Measurements from ENCODE around the gene RAPGEF2. TPM values are rescaled to one million over a fixed set of nuclear protein-coding genes. Genes with fewer than 3 reads are reported as not detected.

The RAPGEF2 gene
- total and polyA plus RNA-seq, 2 donors from 2014 or later, result 6.9 to 50.6 TPM

DNA sequence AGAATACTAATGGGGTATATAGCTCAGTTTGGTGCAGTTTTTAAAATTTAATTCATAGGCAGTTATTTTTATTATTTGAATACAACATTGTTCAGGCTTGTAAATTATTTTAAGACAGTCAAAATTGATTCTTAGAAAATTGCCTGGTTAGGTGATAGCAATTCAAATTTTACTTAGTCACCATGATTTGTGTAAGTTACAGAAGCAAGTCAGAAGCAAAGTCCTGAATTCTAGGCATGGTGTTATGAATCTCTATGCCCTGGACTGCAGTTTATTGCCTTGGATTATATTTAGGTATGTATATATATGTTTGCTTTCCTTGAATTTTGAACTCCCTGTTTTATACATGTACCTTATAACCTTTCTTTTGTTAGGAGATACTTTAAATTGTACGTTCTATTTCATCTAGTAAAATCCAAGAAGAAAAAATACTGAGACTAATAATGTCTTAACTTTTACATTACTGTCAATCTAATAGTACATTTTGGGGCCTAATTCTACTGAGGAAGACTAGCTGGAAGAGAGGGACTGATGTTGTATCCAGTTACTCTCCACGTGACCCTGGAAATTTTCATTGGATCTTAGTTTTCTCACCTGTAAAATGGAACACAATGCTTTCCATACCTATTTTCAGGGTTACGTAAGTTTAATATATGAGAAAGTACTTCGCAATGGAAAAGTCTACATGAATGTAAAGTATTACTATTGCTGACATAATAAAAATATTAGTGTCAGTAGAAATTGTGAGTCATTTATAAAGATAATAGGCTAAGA lies 25.1 kb downstream of the RAPGEF2 start:
- no peaks in the 10 kb centered on the region for H3K27me3 ChIP-seq (ENCODE audit: control insufficient read depth, insufficient read depth, low read length)
- no peak overlapping the region for H3K9ac ChIP-seq (ENCODE audit: low read length in 3 of 3)
- no peaks in the 10 kb centered on the region for H3K9me3 ChIP-seq (ENCODE audit: control insufficient read depth in 2 of 3, insufficient read depth in 1 of 3, low read length in 3 of 3)
- no peaks in the 10 kb centered on the region for H3K36me3 ChIP-seq (ENCODE audit: control insufficient read depth in 2 of 3, insufficient read depth in 3 of 3, low read length in 3 of 3)
- H3K27ac ChIP-seq (ENCODE audit: low read depth in 2 of 2, low read length in 2 of 2), result no peak overlapping the region
- H3K4me1 ChIP-seq (ENCODE audit: control insufficient read depth in 2 of 3, insufficient read depth in 2 of 3, low read depth in 1 of 3, low read length in 3 of 3), result no peaks in the 10 kb centered on the region
- no peak for TF ChIP-seq CTCF (IDR thresholded peaks at IDR 0.05; ENCODE audit: borderline replicate concordance, extremely low read depth, insufficient read depth)
- peak; percentile 11 for FAIRE-seq
- intact Hi-C loops (cut with DNase I), result no loop called here
- H3K4me3 ChIP-seq (ENCODE audit: low read length in 3 of 3), result no peak overlapping the region
- DNase-seq, result no peak

DNA sequence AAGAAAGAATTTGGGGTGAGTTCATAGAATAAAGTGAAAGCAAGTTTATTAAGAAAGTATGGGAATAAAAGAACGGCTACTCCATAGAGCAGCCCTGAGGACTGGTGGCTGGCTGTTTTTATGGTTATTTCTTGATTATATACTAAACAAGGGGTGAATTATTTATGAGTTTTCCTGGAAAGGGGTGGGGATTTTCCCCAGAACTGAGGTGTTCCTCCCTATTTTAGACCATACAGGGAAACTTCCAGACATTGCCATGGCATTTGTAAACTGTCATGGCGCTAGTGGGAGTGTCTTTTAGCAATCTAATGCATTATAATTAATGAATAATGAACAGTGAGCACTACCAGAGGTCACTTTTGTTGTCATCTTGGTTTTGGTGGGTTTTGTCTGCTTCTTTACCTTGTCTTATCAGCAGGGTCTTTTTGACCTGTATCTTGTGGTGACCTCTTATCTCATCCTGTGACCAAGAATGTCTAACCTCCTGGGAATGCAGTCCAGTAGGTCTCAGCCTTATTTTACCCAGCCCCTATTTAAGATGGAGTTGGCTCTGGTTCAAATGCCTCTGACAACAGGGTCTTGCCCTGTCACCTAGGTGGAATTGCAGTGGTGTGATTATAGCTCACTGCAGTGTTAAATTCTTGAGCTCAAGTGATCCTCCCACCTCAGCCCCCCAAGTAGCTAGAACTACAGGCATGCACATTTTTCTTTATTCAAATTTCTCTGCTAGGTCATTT lies 27.1 kb downstream of the RAPGEF2 start:
- no peak for TF ChIP-seq CTCF (IDR thresholded peaks at IDR 0.05; ENCODE audit: borderline replicate concordance, extremely low read depth, insufficient read depth)
- no peak for FAIRE-seq
- H3K27ac ChIP-seq (ENCODE audit: low read depth in 2 of 2, low read length in 2 of 2), result no peak overlapping the region

GRCh38 chr4:159131564-159131963 lies 28.7 kb downstream of the RAPGEF2 start:
- Histone ChIP-seq H3K27ac (ENCODE audit: low read depth in 2 of 2, low read length in 2 of 2) (no peak overlapping the region), H3K9me3 (ENCODE audit: control insufficient read depth in 2 of 3, insufficient read depth in 1 of 3, low read length in 3 of 3) (no peaks in the 10 kb centered on the region), H3K9ac (ENCODE audit: low read length in 3 of 3) (no peak overlapping the region), H3K4me3 (ENCODE audit: low read length in 3 of 3) (no peak overlapping the region), H3K4me1 (ENCODE audit: control insufficient read depth in 2 of 3, insufficient read depth in 2 of 3, low read depth in 1 of 3, low read length in 3 of 3) (no peaks in the 10 kb centered on the region), H3K27me3 (ENCODE audit: control insufficient read depth, insufficient read depth, low read length) (no peaks in the 10 kb centered on the region), H3K36me3 (ENCODE audit: control insufficient read depth in 2 of 3, insufficient read depth in 3 of 3, low read length in 3 of 3) (no peaks in the 10 kb centered on the region)
- FAIRE-seq (no peak), DNase-seq (no peak)
- TF ChIP-seq CTCF (IDR thresholded peaks at IDR 0.05; ENCODE audit: borderline replicate concordance, extremely low read depth, insufficient read depth), result no peak
- intact Hi-C loops (cut with DNase I), result no loop called here

More for the DNA sequence above, 27.1 kb downstream of the RAPGEF2 start:
- intact Hi-C loops (cut with DNase I), result no loop called here
- Histone ChIP-seq H3K36me3 (ENCODE audit: control insufficient read depth in 2 of 3, insufficient read depth in 3 of 3, low read length in 3 of 3) (no peaks in the 10 kb centered on the region), H3K9me3 (ENCODE audit: control insufficient read depth in 2 of 3, insufficient read depth in 1 of 3, low read length in 3 of 3) (no peaks in the 10 kb centered on the region), H3K9ac (ENCODE audit: low read length in 3 of 3) (no peak overlapping the region), H3K4me1 (ENCODE audit: control insufficient read depth in 2 of 3, insufficient read depth in 2 of 3, low read depth in 1 of 3, low read length in 3 of 3) (no peaks in the 10 kb centered on the region), H3K27me3 (ENCODE audit: control insufficient read depth, insufficient read depth, low read length) (no peaks in the 10 kb centered on the region), H3K4me3 (ENCODE audit: low read length in 3 of 3) (no peak overlapping the region)
- no peak for DNase-seq

All from kidney (tissue), 14 donors.